CMK (cell line): ENCODE data around the gene C14orf93.

Experiments used
- DNase-seq: peaks from one replicate; pipeline ENCODE4 v3.0.0-alpha.2; 2010; ENCODE audit warnings: low read depth

Gene C14orf93

GRCh38 chr14:23009939-23010726, at the start of gene C14orf93:
TSS of gene C14orf93 (minus strand) at chr14:23010143. CDS start at chr14:22999023, 11,120 bp downstream.
- no peak for DNase-seq

GRCh38 chr14:23058654-23059504, 48.9 kb upstream of the C14orf93 start:
- no peak for DNase-seq

- no peak for DNase-seq
Measured at GRCh38 chr14:23057757-23058653, 48.1 kb upstream of the C14orf93 start.

- no peak for DNase-seq
Measured at GRCh38 chr14:23056956-23057756, 47.2 kb upstream of the C14orf93 start, which contains the start of gene CDH24. TSS of gene CDH24 (minus strand) at chr14:23057520. CDS start at chr14:23055733, 1,787 bp downstream.

GRCh38 chr14:23056145-23056955, 46.4 kb upstream of the C14orf93 start:
- no peak for DNase-seq

- DNase-seq = no peak
Measured at GRCh38 chr14:23055621-23056144, 45.7 kb upstream of the C14orf93 start.

- DNase-seq = no peak
Measured at GRCh38 chr14:23055147-23055550, 45.2 kb upstream of the C14orf93 start.

GRCh38 chr14:23054000-23054811, 44.3 kb upstream of the C14orf93 start:
- no peak for DNase-seq

- no peak for DNase-seq
Measured at GRCh38 chr14:23053426-23053825, 43.5 kb upstream of the C14orf93 start.

- DNase-seq = no peak
Measured at GRCh38 chr14:23052671-23053070, 42.7 kb upstream of the C14orf93 start.

- no peak for DNase-seq
Measured at GRCh38 chr14:23052182-23052623, 42.3 kb upstream of the C14orf93 start.

GRCh38 chr14:23051141-23052057, 41.5 kb upstream of the C14orf93 start:
- no peak for DNase-seq

GRCh38 chr14:23049011-23049410, 39.1 kb upstream of the C14orf93 start:
- DNase-seq = no peak

GRCh38 chr14:23047751-23048693, 38.1 kb upstream of the C14orf93 start:
- no peak for DNase-seq

GRCh38 chr14:23047034-23047634, 37.2 kb upstream of the C14orf93 start:
- no peak for DNase-seq
